BLaER1 treated with 17β-estradiol and CSF1 and Interleukin-3, amounts not matched to agents 10 nM and 100 nM (cell line): Measurements from ENCODE around the gene PSKH1.

Source experiments
- H3K27ac ChIP-seq, 11 experiments: shearing (Covaris generic); formaldehyde crosslinking; 2 replicates each; pipeline ENCODE4 v1.8.1; 2022
- H3K27me3 ChIP-seq, 11 experiments: shearing (Covaris generic); formaldehyde crosslinking; 2 replicates each; pipeline ENCODE4 v1.8.1; 2022
- H3K36me3 ChIP-seq, 11 experiments: shearing (Covaris generic); formaldehyde crosslinking; 2 replicates each; pipeline ENCODE4 v1.8.1; 2022
- H3K4me1 ChIP-seq, 10 experiments: shearing (Covaris generic); formaldehyde crosslinking; 2 replicates each; pipeline ENCODE4 v1.8.1; 2022
- H3K4me2 ChIP-seq, 11 experiments: shearing (Covaris generic); formaldehyde crosslinking; 2 replicates each; pipeline ENCODE4 v1.8.1; 2022
- H3K4me3 ChIP-seq, 10 experiments: shearing (Covaris generic); formaldehyde crosslinking; 2 replicates each; pipeline ENCODE4 v1.8.1; 2022
- H3K9ac ChIP-seq, 11 experiments: shearing (Covaris generic); formaldehyde crosslinking; 2 replicates each; pipeline ENCODE4 v1.8.1; 2022
- H3K9me3 ChIP-seq, 11 experiments: shearing (Covaris generic); formaldehyde crosslinking; replicated peaks in 1 of 11; 2 replicates each; pipeline ENCODE4 v1.8.1; 2022
- H4K20me1 ChIP-seq, 11 experiments: shearing (Covaris generic); formaldehyde crosslinking; 2 replicates each; pipeline ENCODE4 v1.8.1; 2022
- Cebpa-rat ChIP-seq, 11 experiments: shearing (Covaris generic); IDR thresholded peaks; 2 replicates each; pipeline ENCODE4 v1.8.1; 2022

The PSKH1 gene

GRCh38 chr16:67957622-67958021 is 64.6 kb downstream of the PSKH1 start:
- no peaks in the 10 kb centered on the region for H3K9me3 ChIP-seq
- no peak overlapping the region for H3K4me3 ChIP-seq
- TF ChIP-seq Cebpa-rat (IDR thresholded peaks at IDR 0.05): no peak
- H3K36me3 ChIP-seq: peaks cover 18 to 98% (median 66%) of the 10 kb centered on the region in 11 experiments; a peak in 21 of 22 replicates
- H3K27me3 ChIP-seq: no peaks in the 10 kb centered on the region
- H3K27ac ChIP-seq: no peak overlapping the region
- H3K4me2 ChIP-seq: no peak overlapping the region
- no peak overlapping the region for H3K9ac ChIP-seq
- H4K20me1 ChIP-seq: peaks cover 0 to 19% (median 0%) of the 10 kb centered on the region in 11 experiments; a peak in 5 of 22 replicates
- H3K4me1 ChIP-seq: peaks cover 0 to 7% (median 0%) of the 10 kb centered on the region in 10 experiments; a peak in 6 of 20 replicates

GRCh38 chr16:67959536-67960329 is 66.7 kb downstream of the PSKH1 start:
- Histone ChIP-seq H3K4me1 (peaks cover 0 to 13% (median 6%) of the 10 kb centered on the region in 10 experiments; a peak in 14 of 20 replicates), H3K27ac (no peak overlapping the region; a peak in 1 of 22 replicates), H3K4me2 (no peak overlapping the region), H3K36me3 (peaks cover 18 to 91% (median 59%) of the 10 kb centered on the region in 11 experiments; a peak in 20 of 22 replicates), H3K9me3 (no peaks in the 10 kb centered on the region), H3K27me3 (no peaks in the 10 kb centered on the region), H4K20me1 (peaks cover 0 to 32% (median 4%) of the 10 kb centered on the region in 11 experiments; a peak in 10 of 22 replicates), H3K9ac (no peak overlapping the region), H3K4me3 (no peak overlapping the region)
- no peak for TF ChIP-seq Cebpa-rat (IDR thresholded peaks at IDR 0.05)

- Histone ChIP-seq H3K4me3 (no peak overlapping the region), H3K4me1 (peaks cover 10 to 32% (median 23%) of the 10 kb centered on the region in 10 experiments), H3K27ac (no peak overlapping the region), H3K27me3 (no peaks in the 10 kb centered on the region), H3K9me3 (no peaks in the 10 kb centered on the region), H4K20me1 (peaks cover 0 to 47% (median 15%) of the 10 kb centered on the region in 11 experiments; a peak in 15 of 22 replicates), H3K36me3 (peaks cover 18 to 73% (median 52%) of the 10 kb centered on the region in 11 experiments; a peak in 20 of 22 replicates), H3K4me2 (no peak overlapping the region), H3K9ac (peak overlapping the region in 2 of 11 experiments; percentile 1 to 15; a peak in 1 of 22 replicates)
- TF ChIP-seq Cebpa-rat (IDR thresholded peaks at IDR 0.05): no peak
Measured at GRCh38 chr16:67961551-67961957, 68.5 kb downstream of the PSKH1 start.

GRCh38 chr16:67962135-67962534 is 69.1 kb downstream of the PSKH1 start:
- H3K27me3 ChIP-seq: no peaks in the 10 kb centered on the region
- TF ChIP-seq Cebpa-rat (IDR thresholded peaks at IDR 0.05): no peak
- no peaks in the 10 kb centered on the region for H3K9me3 ChIP-seq
- H3K4me2 ChIP-seq: no peak overlapping the region
- peaks cover 18 to 70% (median 52%) of the 10 kb centered on the region in 11 experiments; a peak in 20 of 22 replicates for H3K36me3 ChIP-seq
- no peak overlapping the region for H3K4me3 ChIP-seq
- peak overlapping the region in 3 of 11 experiments; percentile 1 to 15 (median 14); a peak in 4 of 22 replicates for H3K9ac ChIP-seq
- no peak overlapping the region for H3K27ac ChIP-seq
- H3K4me1 ChIP-seq: peaks cover 16 to 37% (median 29%) of the 10 kb centered on the region in 10 experiments
- peaks cover 5 to 53% (median 20%) of the 10 kb centered on the region in 11 experiments; a peak in 16 of 22 replicates for H4K20me1 ChIP-seq

- Histone ChIP-seq H3K27me3 (no peaks in the 10 kb centered on the region), H4K20me1 (peaks cover 5 to 59% (median 20%) of the 10 kb centered on the region in 11 experiments; a peak in 16 of 22 replicates), H3K4me1 (peaks cover 20 to 47% (median 36%) of the 10 kb centered on the region in 10 experiments), H3K36me3 (peaks cover 13 to 59% (median 50%) of the 10 kb centered on the region in 11 experiments; a peak in 20 of 22 replicates), H3K9me3 (no peaks in the 10 kb centered on the region), H3K27ac (no peak overlapping the region), H3K4me3 (no peak overlapping the region), H3K9ac (peak overlapping the region in 1 of 11 experiments; percentile 29; a peak in 1 of 22 replicates), H3K4me2 (no peak overlapping the region)
- TF ChIP-seq Cebpa-rat (IDR thresholded peaks at IDR 0.05): no peak
Measured at GRCh38 chr16:67963292-67963661, 70.2 kb downstream of the PSKH1 start.

- Histone ChIP-seq H3K4me3 (no peak overlapping the region), H3K4me1 (peaks cover 22 to 49% (median 38%) of the 10 kb centered on the region in 10 experiments), H3K9ac (no peak overlapping the region), H3K4me2 (no peak overlapping the region), H3K36me3 (peaks cover 12 to 54% (median 45%) of the 10 kb centered on the region in 11 experiments; a peak in 20 of 22 replicates), H3K27me3 (no peaks in the 10 kb centered on the region), H4K20me1 (peaks cover 5 to 59% (median 20%) of the 10 kb centered on the region in 11 experiments; a peak in 16 of 22 replicates), H3K9me3 (no peaks in the 10 kb centered on the region), H3K27ac (no peak overlapping the region)
- TF ChIP-seq Cebpa-rat (IDR thresholded peaks at IDR 0.05): no peak
Measured at GRCh38 chr16:67963662-67964321, 70.7 kb downstream of the PSKH1 start.

GRCh38 chr16:67964477-67965131 is 71.5 kb downstream of the PSKH1 start:
- Histone ChIP-seq H3K9ac (0 out of 22 replicates have a peak overlapping the region, but pooled peaks of 1 of the 11 experiments have one; percentile 6), H3K9me3 (no peaks in the 10 kb centered on the region), H3K4me1 (peaks cover 24 to 54% (median 43%) of the 10 kb centered on the region in 10 experiments), H3K4me3 (no peak overlapping the region), H3K36me3 (peaks cover 12 to 46% (median 38%) of the 10 kb centered on the region in 11 experiments; a peak in 19 of 22 replicates), H4K20me1 (peaks cover 5 to 58% (median 20%) of the 10 kb centered on the region in 11 experiments; a peak in 16 of 22 replicates), H3K27me3 (no peaks in the 10 kb centered on the region), H3K4me2 (peak overlapping the region in 8 of 11 experiments; percentile 29 to 98 (median 95); a peak in 10 of 22 replicates), H3K27ac (no peak overlapping the region)
- no peak for TF ChIP-seq Cebpa-rat (IDR thresholded peaks at IDR 0.05)
